ENCODE results near the gene CCP110. TPM values are rescaled to one million over a fixed set of nuclear protein-coding genes. Genes with fewer than 3 reads are reported as not detected.

The CCP110 gene
- total and polyA plus RNA-seq, 2 experiments from 2014 or later = 4.3 to 9.2 TPM

DNA sequence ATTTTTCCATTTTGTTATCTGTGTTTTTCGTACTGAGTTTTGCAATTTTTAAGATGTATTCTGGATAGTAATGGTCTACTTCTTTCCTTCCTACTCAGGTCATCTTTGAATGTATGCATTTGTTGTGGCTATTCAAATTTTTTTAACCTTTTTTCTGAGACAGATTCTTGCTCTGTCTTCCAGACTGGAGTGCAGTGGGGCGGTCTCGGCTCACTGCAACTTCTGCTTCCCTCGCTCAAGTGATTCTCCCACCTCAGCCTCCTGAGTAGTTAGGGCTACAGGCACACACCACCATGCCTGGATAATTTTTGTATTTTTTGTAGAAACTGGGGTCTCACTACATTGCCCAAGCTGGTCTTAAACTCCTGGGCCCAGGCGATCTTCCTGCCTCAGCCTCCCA, 65.4 kb downstream of the CCP110 start:
- Histone ChIP-seq H3K9me3 (ENCODE audit: low read depth) (no peaks in the 10 kb centered on the region), H3K27ac (peak overlapping the region; percentile 19), H4K20me1 (ENCODE audit: insufficient read depth, poor library complexity, severe bottlenecking) (no peaks in the 10 kb centered on the region), H3K4me1 (ENCODE audit: insufficient read depth) (no peaks in the 10 kb centered on the region), H3K79me2 (no peaks in the 10 kb centered on the region), H3K27me3 (no peaks in the 10 kb centered on the region), H3K4me2 (no peak overlapping the region), H3K9me2 (replicated peaks; ENCODE audit: insufficient read depth) (no peaks in the 10 kb centered on the region), H3K4me3 (no peak overlapping the region), H2AFZ (no peak overlapping the region), H3K36me3 (replicated peaks; ENCODE audit: insufficient read depth, low read depth) (no peaks in the 10 kb centered on the region)
- no peak for TF ChIP-seq EZH2phosphoT487 (IDR thresholded peaks at IDR 0.05; ENCODE audit: low read depth, severe bottlenecking, unreplicated experiment)
- no peak for TF ChIP-seq EZH2 (IDR thresholded peaks at IDR 0.05; ENCODE audit: borderline replicate concordance)
- TF ChIP-seq, protein P1, sequence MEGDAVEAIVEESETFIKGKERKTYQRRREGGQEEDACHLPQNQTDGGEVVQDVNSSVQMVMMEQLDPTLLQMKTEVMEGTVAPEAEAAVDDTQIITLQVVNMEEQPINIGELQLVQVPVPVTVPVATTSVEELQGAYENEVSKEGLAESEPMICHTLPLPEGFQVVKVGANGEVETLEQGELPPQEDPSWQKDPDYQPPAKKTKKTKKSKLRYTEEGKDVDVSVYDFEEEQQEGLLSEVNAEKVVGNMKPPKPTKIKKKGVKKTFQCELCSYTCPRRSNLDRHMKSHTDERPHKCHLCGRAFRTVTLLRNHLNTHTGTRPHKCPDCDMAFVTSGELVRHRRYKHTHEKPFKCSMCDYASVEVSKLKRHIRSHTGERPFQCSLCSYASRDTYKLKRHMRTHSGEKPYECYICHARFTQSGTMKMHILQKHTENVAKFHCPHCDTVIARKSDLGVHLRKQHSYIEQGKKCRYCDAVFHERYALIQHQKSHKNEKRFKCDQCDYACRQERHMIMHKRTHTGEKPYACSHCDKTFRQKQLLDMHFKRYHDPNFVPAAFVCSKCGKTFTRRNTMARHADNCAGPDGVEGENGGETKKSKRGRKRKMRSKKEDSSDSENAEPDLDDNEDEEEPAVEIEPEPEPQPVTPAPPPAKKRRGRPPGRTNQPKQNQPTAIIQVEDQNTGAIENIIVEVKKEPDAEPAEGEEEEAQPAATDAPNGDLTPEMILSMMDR (IDR thresholded peaks at IDR 0.05; ENCODE audit: poor library complexity) = no peak
- DNase-seq (ENCODE audit: low spot score) = no peak
- 93% methylated on average over 5 of the region's 5 CpGs for WGBS (ENCODE audit: low lambda C conversion rate, missing lambda C conversion rate)

DNA sequence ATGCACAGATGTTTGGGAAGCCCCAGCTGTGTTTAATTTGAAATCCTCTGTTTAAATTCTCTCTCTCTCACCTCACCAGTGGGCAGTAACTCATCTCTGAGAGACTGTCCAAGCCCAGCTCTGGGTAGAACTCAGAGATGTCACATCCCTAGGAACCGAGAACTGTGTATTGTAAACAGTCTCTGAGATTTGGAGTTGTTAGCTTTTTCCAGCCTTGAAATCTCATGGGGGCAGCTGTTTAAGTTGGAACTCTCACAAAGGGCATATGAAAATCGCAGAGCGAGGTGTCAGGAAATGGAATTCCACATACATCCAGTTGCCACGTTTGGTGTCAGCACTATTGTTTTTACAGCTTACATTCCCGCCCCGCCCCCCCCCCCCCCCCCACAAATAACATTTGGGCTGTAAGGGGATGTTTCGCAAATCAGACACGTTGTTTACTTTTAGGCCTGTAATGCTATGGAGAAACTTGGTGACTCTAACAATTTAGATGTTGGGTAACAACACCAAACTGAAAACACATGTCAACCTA, 66.1 kb downstream of the CCP110 start:
- no peaks in the 10 kb centered on the region for H3K9me3 ChIP-seq (ENCODE audit: low read depth)
- H3K9me2 ChIP-seq (replicated peaks; ENCODE audit: insufficient read depth) = no peaks in the 10 kb centered on the region
- 66% methylated on average over 8 of the region's 8 CpGs for WGBS (ENCODE audit: low lambda C conversion rate, missing lambda C conversion rate)
- H3K79me2 ChIP-seq = no peaks in the 10 kb centered on the region
- TF ChIP-seq EZH2phosphoT487 (IDR thresholded peaks at IDR 0.05; ENCODE audit: low read depth, severe bottlenecking, unreplicated experiment) (no peak), EZH2 (IDR thresholded peaks at IDR 0.05; ENCODE audit: borderline replicate concordance) (no peak)
- TF ChIP-seq, protein P1 (IDR thresholded peaks at IDR 0.05; ENCODE audit: poor library complexity) = no peak
- no peaks in the 10 kb centered on the region for H3K36me3 ChIP-seq (replicated peaks; ENCODE audit: insufficient read depth, low read depth)
- H4K20me1 ChIP-seq (ENCODE audit: insufficient read depth, poor library complexity, severe bottlenecking) = no peaks in the 10 kb centered on the region
- no peak overlapping the region for H3K4me2 ChIP-seq
- no peak overlapping the region for H3K4me3 ChIP-seq
- H2AFZ ChIP-seq = no peak overlapping the region
- peak overlapping the region; percentile 19 for H3K27ac ChIP-seq
- no peaks in the 10 kb centered on the region for H3K27me3 ChIP-seq
- DNase-seq (ENCODE audit: low spot score) = no peak
- no peaks in the 10 kb centered on the region for H3K4me1 ChIP-seq (ENCODE audit: insufficient read depth)

DNA sequence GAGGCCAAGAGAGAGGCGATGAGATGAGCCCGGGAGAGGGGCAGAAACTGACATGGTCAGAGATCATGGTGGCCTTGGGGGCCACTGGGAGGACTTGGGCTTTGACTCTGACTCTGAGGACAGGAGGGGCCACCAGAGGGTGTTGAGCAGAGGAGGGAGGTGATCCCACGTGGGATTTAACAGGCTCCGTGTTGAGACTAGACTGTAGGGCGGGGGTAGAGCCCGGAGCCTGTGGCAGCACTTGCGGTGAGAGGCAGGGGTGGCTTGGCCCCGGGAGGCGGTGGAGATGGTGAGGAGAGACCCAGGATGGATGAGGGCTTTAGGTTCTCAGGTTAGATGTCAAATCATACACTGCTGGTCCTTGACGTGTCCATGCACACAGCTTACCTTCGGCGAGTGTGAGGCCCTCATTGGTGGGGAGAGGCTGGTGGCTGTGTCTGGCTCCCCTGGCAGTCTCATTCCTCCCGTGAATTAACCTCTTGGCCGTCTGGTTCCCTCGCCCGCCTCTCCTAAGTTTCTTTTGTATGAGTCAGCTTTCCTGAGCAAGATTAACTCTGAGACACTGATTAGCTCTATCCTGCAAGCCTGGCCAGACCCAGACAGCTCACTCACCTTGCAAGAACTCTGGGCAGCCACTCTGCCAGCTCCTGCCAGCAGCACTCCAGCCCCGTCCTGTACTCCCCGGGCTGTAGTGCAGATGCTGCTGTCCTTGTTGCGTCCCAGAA, 71.5 kb downstream of the CCP110 start:
- Histone ChIP-seq H3K4me2 (no peak overlapping the region), H3K36me3 (replicated peaks; ENCODE audit: insufficient read depth, low read depth) (no peaks in the 10 kb centered on the region), H3K27ac (no peak overlapping the region), H4K20me1 (ENCODE audit: insufficient read depth, poor library complexity, severe bottlenecking) (no peaks in the 10 kb centered on the region), H3K4me1 (ENCODE audit: insufficient read depth) (no peaks in the 10 kb centered on the region), H2AFZ (no peak overlapping the region), H3K9me3 (ENCODE audit: low read depth) (no peaks in the 10 kb centered on the region), H3K4me3 (no peak overlapping the region), H3K79me2 (no peaks in the 10 kb centered on the region), H3K27me3 (no peaks in the 10 kb centered on the region), H3K9me2 (replicated peaks; ENCODE audit: insufficient read depth) (no peaks in the 10 kb centered on the region)
- WGBS (ENCODE audit: low lambda C conversion rate, missing lambda C conversion rate) = 91% methylated on average over 18 of the region's 19 CpGs
- no peak for TF ChIP-seq EZH2 (IDR thresholded peaks at IDR 0.05; ENCODE audit: borderline replicate concordance)
- TF ChIP-seq EZH2phosphoT487 (IDR thresholded peaks at IDR 0.05; ENCODE audit: low read depth, severe bottlenecking, unreplicated experiment) = no peak
- TF ChIP-seq, protein P1 (IDR thresholded peaks at IDR 0.05; ENCODE audit: poor library complexity) = no peak
- no peak for DNase-seq (ENCODE audit: low spot score)
